HepG2 (cell line): ENCODE measurements around the gene FMNL2. TPM values are rescaled to one million over a fixed set of nuclear protein-coding genes. Genes with fewer than 3 reads are reported as not detected.
A peak's percentile ranks its signal among the peaks of the same experiment; 100 is the strongest.

ENCODE experiments used
- ATF4 ChIP-seq, 2 experiments: fragments of 450-650 bp in 1 of 2; sonication (generic) in 1 of 2; formaldehyde crosslinking; IDR thresholded peaks; 2 replicates each; pipeline versions ENCODE4 v1.5.0 to v1.8.0; 2020 to 2022; ENCODE audit warnings: mild to moderate bottlenecking in 1 of 2, missing genetic modification reagents in 1 of 2
- ATF7 ChIP-seq, 2 experiments: fragments of 450-650 bp in 1 of 2; sonication (generic) in 1 of 2; formaldehyde crosslinking in 1 of 2; IDR thresholded peaks; 2 replicates each; pipeline versions ENCODE4 v1.4.0 to v1.6.1; 2016 to 2020; ENCODE audit warnings: antibody characterized with exemption in 1 of 2, mild to moderate bottlenecking in 1 of 2, missing genetic modification reagents in 1 of 2
- BCL6 ChIP-seq: IDR thresholded peaks from 2 replicates; pipeline ENCODE4 v1.6.1; 2016; ENCODE audit warnings: missing genetic modification reagents, missing compliant biosample characterization
- CC2D1A ChIP-seq: sonication (generic); formaldehyde crosslinking; IDR thresholded peaks from 2 replicates; pipeline ENCODE4 v1.8.1; 2023; ENCODE audit warnings: mild to moderate bottlenecking, missing genetic modification reagents
- CREB3 ChIP-seq: sonication (generic); formaldehyde crosslinking; IDR thresholded peaks from 2 replicates; pipeline ENCODE4 v1.5.0; 2020; ENCODE audit warnings: missing genetic modification reagents
- ESRRA ChIP-seq: sonication (generic); formaldehyde crosslinking; IDR thresholded peaks from 2 replicates; pipeline ENCODE4 v1.5.1; 2020; ENCODE audit warnings: mild to moderate bottlenecking, low read depth, missing genetic modification reagents
- ETV5 ChIP-seq: IDR thresholded peaks from 2 replicates; pipeline ENCODE4 v1.6.1; 2018; ENCODE audit warnings: missing biosample characterization, missing genetic modification reagents, inconsistent platforms, borderline replicate concordance
- HDAC2 ChIP-seq: sonication (generic); formaldehyde crosslinking; IDR thresholded peaks from 2 replicates; pipeline ENCODE4 v1.4.0; 2020; ENCODE audit warnings: missing genetic modification reagents
- HOXA5 ChIP-seq: sonication (generic); formaldehyde crosslinking; IDR thresholded peaks from 2 replicates; pipeline ENCODE4 v1.4.0; 2020; ENCODE audit warnings: missing genetic modification reagents
- JDP2 ChIP-seq: sonication (generic); formaldehyde crosslinking; IDR thresholded peaks from 2 replicates; pipeline ENCODE4 v1.8.1; 2022; ENCODE audit warnings: missing genetic modification reagents, borderline replicate concordance
- KAT7 ChIP-seq: IDR thresholded peaks from 2 replicates; pipeline ENCODE4 v1.6.1; 2018; ENCODE audit warnings: borderline replicate concordance, missing compliant biosample characterization
- KDM2A ChIP-seq: sonication (generic); formaldehyde crosslinking; IDR thresholded peaks from 2 replicates; pipeline ENCODE4 v1.4.0; 2020; ENCODE audit warnings: low read depth, missing genetic modification reagents, borderline replicate concordance
- MAFF ChIP-seq: IDR thresholded peaks from 2 replicates; pipeline ENCODE4 v1.6.1; 2011; ENCODE audit warnings: low read depth, low read length, improper control_type of control experiment
- MAFG ChIP-seq: sonication (generic); formaldehyde crosslinking; IDR thresholded peaks from 2 replicates; pipeline ENCODE4 v1.5.1; 2020; ENCODE audit warnings: mild to moderate bottlenecking, missing genetic modification reagents
- NCOA1 ChIP-seq: sonication (generic); formaldehyde crosslinking; IDR thresholded peaks from 2 replicates; pipeline ENCODE4 v1.9.0; 2021; ENCODE audit warnings: missing genetic modification reagents
- SIX4 ChIP-seq: sonication (generic); formaldehyde crosslinking; IDR thresholded peaks from 2 replicates; pipeline ENCODE4 v1.4.0; 2020; ENCODE audit warnings: missing genetic modification reagents
- SMARCE1 ChIP-seq: fragments of 450-650 bp; IDR thresholded peaks from 2 replicates; pipeline ENCODE4 v1.6.1; 2017; ENCODE audit warnings: borderline replicate concordance
- TFAP4 ChIP-seq: sonication (generic); IDR thresholded peaks from 2 replicates; pipeline ENCODE4 v1.6.1; 2016; ENCODE audit warnings: low read depth, borderline replicate concordance
- TFDP1 ChIP-seq: IDR thresholded peaks from 2 replicates; pipeline ENCODE4 v1.6.1; 2016; ENCODE audit warnings: missing compliant biosample characterization, missing genetic modification reagents, borderline replicate concordance
- XRCC5 ChIP-seq: fragments of 200-400 bp; formaldehyde crosslinking; optimal IDR thresholded peaks from 2 replicates; pipeline ENCODE3; 2017; ENCODE audit warnings: mild to moderate bottlenecking, low read length
- ZNF333 ChIP-seq: sonication (generic); formaldehyde crosslinking; IDR thresholded peaks from 2 replicates; pipeline ENCODE4 v1.4.0; 2020; ENCODE audit warnings: mild to moderate bottlenecking, missing genetic modification reagents, borderline replicate concordance
- ZNF614 ChIP-seq: IDR thresholded peaks from 2 replicates; pipeline ENCODE4 v1.6.1; 2018; ENCODE audit warnings: missing biosample characterization, missing genetic modification reagents, inconsistent platforms, borderline replicate concordance
- ZNF775 ChIP-seq: sonication (generic); formaldehyde crosslinking; IDR thresholded peaks from 2 replicates; pipeline ENCODE4 v1.4.0; 2020; ENCODE audit warnings: missing genetic modification reagents, mild to moderate bottlenecking, moderate library complexity, borderline replicate concordance
- polyA plus RNA-seq, 8 experiments: library from polyadenylated mRNA; depleted of rRNA in 3 of 8; stranded (reverse) in 7 of 8; unstranded in 1 of 8; fragments of >200 nt; fragmentation: Illumina TruSeq in 4 of 8; extraction: Trizol in 4 of 8; gene quantifications; 2 replicates each; pipeline versions ENCODE4 v1.2.1 to v1.2.3, GENCODE V29; 2011 to 2016; ENCODE audit warnings: low read depth in 4 of 8, missing spikeins in 1 of 8, mixed read lengths in 1 of 8; ENCODE audit not compliant: insufficient read depth in 1 of 8
- total RNA-seq, 5 experiments: library from RNA; depleted of rRNA; stranded (reverse); fragments of >200 nt; fragmentation: Illumina TruSeq; extraction: Trizol; gene quantifications; 2 replicates each; pipeline ENCODE4 v1.2.3, GENCODE V29; 2016; ENCODE audit warnings: low read depth in 1 of 5

FMNL2 gene
- total and polyA plus RNA-seq, 2 of the 13 experiments (the other 11 are each of a cell fraction or from before 2014, with no cell fraction given) = 66.5 to 67.7 TPM

- TF ChIP-seq TFAP4 (peak; percentile 41; the same call in 1 of the 2 replicates), ATF7 (IDR thresholded peaks at IDR 0.05) (no peak), ATF7 (CRISPR knock-in tag; IDR thresholded peaks at IDR 0.05) (peak; percentile 79; the same call in 1 of the 2 replicates), CREB3 (CRISPR knock-in tag) (no peak), ETV5 (CRISPR knock-in tag) (peak; percentile 99), KAT7 (CRISPR knock-in tag) (peak; percentile 42; the same call in 1 of the 2 replicates), SIX4 (CRISPR knock-in tag) (0 out of 2 replicates have a peak, but pooled peaks have one; percentile 56), ZNF333 (CRISPR knock-in tag) (no peak), MAFF (0 out of 2 replicates have a peak, but pooled peaks have one; percentile 44), KDM2A (CRISPR knock-in tag) (no peak), SMARCE1 (peak; percentile 85; the same call in 1 of the 2 replicates), NCOA1 (CRISPR knock-in tag) (no peak), ZNF614 (peak; percentile 90), ATF4 (CRISPR knock-in tag; IDR thresholded peaks at IDR 0.05) (peak in 1 of 2 experiments; percentile 37; a peak in 1 of 4 replicates), ZNF775 (CRISPR knock-in tag) (0 out of 2 replicates have a peak, but pooled peaks have one; percentile 29), MAFG (CRISPR knock-in tag) (no peak), TFDP1 (CRISPR knock-in tag) (peak; percentile 38; the same call in 1 of the 2 replicates), ESRRA (0 out of 2 replicates have a peak, but pooled peaks have one; percentile 54), BCL6 (CRISPR knock-in tag) (peak; percentile 100), JDP2 (no peak), HOXA5 (no peak), CC2D1A (CRISPR knock-in tag) (no peak), HDAC2 (CRISPR knock-in tag) (peak; percentile 98), XRCC5 (peak; percentile 61)
Observed at GRCh38 chr2:152405206-152406118, 70.5 kb downstream of the FMNL2 start (continued).
